Ishikawa (cell line): ENCODE measurements around the gene EPHA7.

Source experiments
- EGR1 ChIP-seq: IDR thresholded peaks from 2 replicates; pipeline ENCODE4 v1.6.1; 2012
- EP300 ChIP-seq: IDR thresholded peaks from 2 replicates; pipeline ENCODE4 v1.6.1; 2012; ENCODE audit warnings: borderline replicate concordance
- MAX ChIP-seq: IDR thresholded peaks from 2 replicates; pipeline ENCODE4 v1.6.1; 2012
- NFIC ChIP-seq: IDR thresholded peaks from 2 replicates; pipeline ENCODE4 v1.6.1; 2012
- RAD21 ChIP-seq: IDR thresholded peaks from 2 replicates; pipeline ENCODE4 v1.6.1; 2012; ENCODE audit warnings: low read depth
- TAF1 ChIP-seq: IDR thresholded peaks from 2 replicates; pipeline ENCODE4 v1.6.1; 2012; ENCODE audit warnings: low read depth, mild to moderate bottlenecking
- TCF12 ChIP-seq: IDR thresholded peaks from 2 replicates; pipeline ENCODE4 v1.6.1; 2012; ENCODE audit warnings: low read depth
- TEAD4 ChIP-seq: IDR thresholded peaks from 2 replicates; pipeline ENCODE4 v1.6.1; 2012
- ZBTB7A ChIP-seq: IDR thresholded peaks from 2 replicates; pipeline ENCODE4 v1.6.1; 2012; ENCODE audit warnings: low read depth
- TF ChIP-seq, protein P1 (sequence below): IDR thresholded peaks from 2 replicates; pipeline ENCODE4 v1.6.1; 2012; ENCODE audit warnings: low read depth, mild to moderate bottlenecking

GRCh38 chr6:93352604-93353003, 66.8 kb downstream of the EPHA7 start:
- no peak for TF ChIP-seq EP300
- TF ChIP-seq, protein P1, sequence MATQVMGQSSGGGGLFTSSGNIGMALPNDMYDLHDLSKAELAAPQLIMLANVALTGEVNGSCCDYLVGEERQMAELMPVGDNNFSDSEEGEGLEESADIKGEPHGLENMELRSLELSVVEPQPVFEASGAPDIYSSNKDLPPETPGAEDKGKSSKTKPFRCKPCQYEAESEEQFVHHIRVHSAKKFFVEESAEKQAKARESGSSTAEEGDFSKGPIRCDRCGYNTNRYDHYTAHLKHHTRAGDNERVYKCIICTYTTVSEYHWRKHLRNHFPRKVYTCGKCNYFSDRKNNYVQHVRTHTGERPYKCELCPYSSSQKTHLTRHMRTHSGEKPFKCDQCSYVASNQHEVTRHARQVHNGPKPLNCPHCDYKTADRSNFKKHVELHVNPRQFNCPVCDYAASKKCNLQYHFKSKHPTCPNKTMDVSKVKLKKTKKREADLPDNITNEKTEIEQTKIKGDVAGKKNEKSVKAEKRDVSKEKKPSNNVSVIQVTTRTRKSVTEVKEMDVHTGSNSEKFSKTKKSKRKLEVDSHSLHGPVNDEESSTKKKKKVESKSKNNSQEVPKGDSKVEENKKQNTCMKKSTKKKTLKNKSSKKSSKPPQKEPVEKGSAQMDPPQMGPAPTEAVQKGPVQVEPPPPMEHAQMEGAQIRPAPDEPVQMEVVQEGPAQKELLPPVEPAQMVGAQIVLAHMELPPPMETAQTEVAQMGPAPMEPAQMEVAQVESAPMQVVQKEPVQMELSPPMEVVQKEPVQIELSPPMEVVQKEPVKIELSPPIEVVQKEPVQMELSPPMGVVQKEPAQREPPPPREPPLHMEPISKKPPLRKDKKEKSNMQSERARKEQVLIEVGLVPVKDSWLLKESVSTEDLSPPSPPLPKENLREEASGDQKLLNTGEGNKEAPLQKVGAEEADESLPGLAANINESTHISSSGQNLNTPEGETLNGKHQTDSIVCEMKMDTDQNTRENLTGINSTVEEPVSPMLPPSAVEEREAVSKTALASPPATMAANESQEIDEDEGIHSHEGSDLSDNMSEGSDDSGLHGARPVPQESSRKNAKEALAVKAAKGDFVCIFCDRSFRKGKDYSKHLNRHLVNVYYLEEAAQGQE, result no peak
- no peak for TF ChIP-seq ZBTB7A
- TF ChIP-seq TEAD4, result no peak
- no peak for TF ChIP-seq RAD21
- TF ChIP-seq TAF1, result no peak
- no peak for TF ChIP-seq NFIC
- TF ChIP-seq EGR1, result no peak
- TF ChIP-seq MAX, result no peak
- TF ChIP-seq TCF12, result no peak
